OCI-LY1 (cell line): ENCODE data around the gene AFTPH.

Experiments
- H2AFZ ChIP-seq: fragments of 200-600 bp; sonication (generic), shearing (Covaris generic); 2 replicates; pipeline ENCODE4 v1.6.0; 2014; ENCODE audit warnings: antibody characterized with exemption, mild to moderate bottlenecking, low read length
- H3F3A ChIP-seq: fragments of 200-600 bp; sonication (generic), shearing (Covaris generic); 2 replicates; pipeline ENCODE4 v1.6.0; 2014; ENCODE audit warnings: mild to moderate bottlenecking, antibody characterized with exemption, low read length, moderate library complexity; ENCODE audit not compliant: insufficient read depth
- H3K27ac ChIP-seq: fragments of 200-600 bp; sonication (generic); 2 replicates; pipeline ENCODE4 v1.5.1; 2014; ENCODE audit warnings: low read length, mixed run types, mild to moderate bottlenecking, low read depth; ENCODE audit not compliant: poor library complexity, severe bottlenecking
- H3K27me3 ChIP-seq: fragments of 200-600 bp; sonication (generic); 2 replicates; pipeline ENCODE4 v1.6.0; 2014; ENCODE audit warnings: antibody characterized with exemption, mild to moderate bottlenecking, low read length, moderate library complexity; ENCODE audit not compliant: insufficient read depth
- H3K36me3 ChIP-seq: fragments of 200-600 bp; sonication (generic); 2 replicates; pipeline ENCODE4 v1.6.1; 2014; ENCODE audit warnings: mild to moderate bottlenecking, antibody characterized with exemption, low read length, moderate library complexity, mixed read lengths; ENCODE audit not compliant: insufficient read depth
- H3K4me1 ChIP-seq: fragments of 200-600 bp; sonication (generic); 2 replicates; pipeline ENCODE4 v1.5.1; 2014; ENCODE audit warnings: mild to moderate bottlenecking, low read length, moderate library complexity; ENCODE audit not compliant: insufficient read depth, severe bottlenecking
- H3K4me2 ChIP-seq: fragments of 200-600 bp; sonication (generic), shearing (Covaris generic); 2 replicates; pipeline ENCODE4 v1.6.1; 2014; ENCODE audit warnings: low read length
- H3K4me3 ChIP-seq: fragments of 200-600 bp; sonication (generic); 2 replicates; pipeline ENCODE4 v1.5.1; 2014; ENCODE audit warnings: low read length, low read depth, mild to moderate bottlenecking, mixed read lengths; ENCODE audit not compliant: poor library complexity, severe bottlenecking
- H3K79me2 ChIP-seq: fragments of 200-600 bp; shearing (Covaris generic); 2 replicates; pipeline ENCODE4 v1.6.1; 2016; ENCODE audit warnings: mixed run types, low read length, mixed read lengths; ENCODE audit not compliant: insufficient read depth
- H3K9ac ChIP-seq: fragments of 200-600 bp; sonication (generic), shearing (Covaris generic); 2 replicates; pipeline ENCODE4 v1.6.1; 2014; ENCODE audit warnings: mild to moderate bottlenecking, low read length, mixed read lengths
- H3K9me2 ChIP-seq: fragments of 200-600 bp; sonication (generic), shearing (Covaris generic); 2 replicates; pipeline ENCODE4 v1.6.1; 2014; ENCODE audit warnings: low read depth, mild to moderate bottlenecking, low read length, mixed read lengths
- H3K9me3 ChIP-seq: fragments of 200-600 bp; shearing (Covaris generic); 2 replicates; pipeline ENCODE4 v1.6.1; 2014; ENCODE audit warnings: low read length, mixed read lengths
- H4K20me1 ChIP-seq: fragments of 200-600 bp; sonication (generic), shearing (Covaris generic); 2 replicates; pipeline ENCODE4 v1.6.0; 2016; ENCODE audit warnings: mild to moderate bottlenecking, low read length; ENCODE audit not compliant: insufficient read depth
- EZH2 ChIP-seq: fragments of 200-600 bp; sonication (generic), shearing (Covaris generic); IDR thresholded peaks from 2 replicates; pipeline ENCODE4 v1.8.0; 2017; ENCODE audit warnings: borderline replicate concordance, mixed run types, mild to moderate bottlenecking, antibody characterized with exemption, low read length, moderate library complexity, mixed read lengths
- TF ChIP-seq, protein P1 (sequence below): fragments of 200-600 bp; sonication (generic), shearing (Covaris generic); IDR thresholded peaks from 2 replicates; pipeline ENCODE4 v1.5.1; 2017; ENCODE audit warnings: mild to moderate bottlenecking, antibody characterized with exemption, low read length, moderate library complexity, mixed read lengths

The AFTPH gene

DNA sequence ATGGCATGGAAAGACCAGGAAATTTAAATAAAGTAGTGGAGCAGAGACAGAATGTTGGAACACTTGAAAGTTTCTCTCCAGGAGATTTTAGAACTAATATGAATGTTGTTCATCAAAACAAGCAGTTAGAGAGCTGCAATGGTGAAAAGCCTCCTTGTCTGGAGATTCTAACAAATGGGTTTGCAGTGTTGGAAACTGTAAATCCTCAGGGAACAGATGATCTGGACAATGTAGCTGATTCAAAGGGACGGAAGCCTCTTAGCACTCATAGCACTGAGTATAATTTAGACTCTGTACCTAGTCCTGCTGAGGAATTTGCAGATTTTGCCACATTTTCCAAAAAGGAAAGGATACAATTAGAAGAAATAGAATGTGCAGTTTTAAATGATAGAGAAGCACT lies 27.7 kb downstream of the AFTPH start:
- peaks cover 37% of the 10 kb centered on the region for H3K36me3 ChIP-seq
- H3K79me2 ChIP-seq, result peaks cover 14% of the 10 kb centered on the region; the same call in 1 of the 2 replicates
- no peak overlapping the region for H3K27ac ChIP-seq
- no peaks in the 10 kb centered on the region for H3F3A ChIP-seq
- H3K9ac ChIP-seq, result no peak overlapping the region
- H3K4me3 ChIP-seq, result no peak overlapping the region
- H3K9me3 ChIP-seq, result no peaks in the 10 kb centered on the region
- no peaks in the 10 kb centered on the region for H3K4me1 ChIP-seq
- no peaks in the 10 kb centered on the region for H3K27me3 ChIP-seq
- TF ChIP-seq EZH2, result no peak
- TF ChIP-seq, protein P1, sequence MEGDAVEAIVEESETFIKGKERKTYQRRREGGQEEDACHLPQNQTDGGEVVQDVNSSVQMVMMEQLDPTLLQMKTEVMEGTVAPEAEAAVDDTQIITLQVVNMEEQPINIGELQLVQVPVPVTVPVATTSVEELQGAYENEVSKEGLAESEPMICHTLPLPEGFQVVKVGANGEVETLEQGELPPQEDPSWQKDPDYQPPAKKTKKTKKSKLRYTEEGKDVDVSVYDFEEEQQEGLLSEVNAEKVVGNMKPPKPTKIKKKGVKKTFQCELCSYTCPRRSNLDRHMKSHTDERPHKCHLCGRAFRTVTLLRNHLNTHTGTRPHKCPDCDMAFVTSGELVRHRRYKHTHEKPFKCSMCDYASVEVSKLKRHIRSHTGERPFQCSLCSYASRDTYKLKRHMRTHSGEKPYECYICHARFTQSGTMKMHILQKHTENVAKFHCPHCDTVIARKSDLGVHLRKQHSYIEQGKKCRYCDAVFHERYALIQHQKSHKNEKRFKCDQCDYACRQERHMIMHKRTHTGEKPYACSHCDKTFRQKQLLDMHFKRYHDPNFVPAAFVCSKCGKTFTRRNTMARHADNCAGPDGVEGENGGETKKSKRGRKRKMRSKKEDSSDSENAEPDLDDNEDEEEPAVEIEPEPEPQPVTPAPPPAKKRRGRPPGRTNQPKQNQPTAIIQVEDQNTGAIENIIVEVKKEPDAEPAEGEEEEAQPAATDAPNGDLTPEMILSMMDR, result no peak
- H4K20me1 ChIP-seq, result no peaks in the 10 kb centered on the region
- no peak overlapping the region for H2AFZ ChIP-seq
- H3K9me2 ChIP-seq, result no peaks in the 10 kb centered on the region
- no peak overlapping the region for H3K4me2 ChIP-seq

DNA sequence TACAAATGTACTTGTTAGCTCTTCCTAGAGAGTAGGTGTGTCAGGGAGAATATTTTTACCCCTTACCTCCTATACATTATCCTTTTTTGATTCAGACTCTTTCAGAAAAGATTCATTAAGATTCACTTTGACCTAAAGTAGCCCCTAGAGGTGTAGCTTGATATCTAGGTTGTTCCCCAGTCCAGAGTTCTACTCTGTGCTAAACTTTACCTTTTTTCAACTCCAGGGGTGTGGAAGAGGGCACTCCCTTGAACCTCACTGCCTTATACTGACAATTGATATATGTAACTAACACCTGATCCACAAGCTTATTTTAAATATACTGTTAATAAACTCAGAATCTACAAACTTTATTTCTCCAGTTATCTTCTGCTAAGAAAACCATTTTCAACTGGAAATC lies 30.0 kb downstream of the AFTPH start:
- Histone ChIP-seq H4K20me1 (no peaks in the 10 kb centered on the region), H3K79me2 (no peaks in the 10 kb centered on the region)

GRCh38 chr2:64558445-64559081 lies 34.4 kb downstream of the AFTPH start:
- Histone ChIP-seq H3K79me2 (peaks cover 13% of the 10 kb centered on the region), H3K4me1 (peaks cover 6% of the 10 kb centered on the region), H3K27me3 (no peaks in the 10 kb centered on the region), H3K9ac (no peak overlapping the region), H3K9me2 (no peaks in the 10 kb centered on the region), H3K27ac (no peak overlapping the region), H3K36me3 (peaks cover 21% of the 10 kb centered on the region; the same call in 1 of the 2 replicates), H3K9me3 (no peaks in the 10 kb centered on the region), H4K20me1 (no peaks in the 10 kb centered on the region), H3K4me2 (no peak overlapping the region), H3K4me3 (no peak overlapping the region), H3F3A (no peaks in the 10 kb centered on the region), H2AFZ (no peak overlapping the region)
- TF ChIP-seq, protein P1, result no peak
- no peak for TF ChIP-seq EZH2

More for the DNA sequence above, 30.0 kb downstream of the AFTPH start:
- Histone ChIP-seq H3F3A (no peaks in the 10 kb centered on the region), H3K4me3 (no peak overlapping the region), H3K9me2 (no peaks in the 10 kb centered on the region), H2AFZ (no peak overlapping the region), H3K4me1 (no peaks in the 10 kb centered on the region), H3K9me3 (no peaks in the 10 kb centered on the region), H3K27ac (no peak overlapping the region), H3K9ac (no peak overlapping the region), H3K27me3 (no peaks in the 10 kb centered on the region), H3K4me2 (no peak overlapping the region), H3K36me3 (peaks cover 44% of the 10 kb centered on the region)
- TF ChIP-seq EZH2, result no peak
- TF ChIP-seq, protein P1, result no peak
